HG02870 (cell line): ENCODE results near the gene PRR16.

ENCODE experiments used
- ATAC-seq: cut with Tn5 transposase; IDR thresholded peaks from one replicate; pipeline ENCODE4 v1.9.1; 2021; ENCODE audit warnings: mild to moderate bottlenecking, moderate library complexity; ENCODE audit not compliant: unreplicated experiment

PRR16 gene

GRCh38 chr5:120703918-120704587, 240.0 kb downstream of the PRR16 start:
- ATAC-seq: no peak

GRCh38 chr5:120706877-120707276, 242.8 kb downstream of the PRR16 start:
- no peak for ATAC-seq

- ATAC-seq: no peak
Observed at GRCh38 chr5:120717381-120717780, 253.3 kb downstream of the PRR16 start.

GRCh38 chr5:120730214-120730613, 266.1 kb downstream of the PRR16 start:
- ATAC-seq: no peak

- ATAC-seq: no peak
Observed at GRCh38 chr5:120734033-120734432, 269.9 kb downstream of the PRR16 start.

GRCh38 chr5:120735076-120735475, 271.0 kb downstream of the PRR16 start:
- ATAC-seq: no peak
